Peyer's patch (tissue), 4 donors: ENCODE data around the gene TTC12. TPM values are rescaled to one million over a fixed set of nuclear protein-coding genes. Genes with fewer than 3 reads are reported as not detected.

Experiments
- DNase-seq, 3 donors: peaks; one replicate each; pipeline ENCODE4 v3.0.0-alpha.2; 2017 to 2019
- H3K27ac ChIP-seq, 4 donors: fragments of 200-600 bp; sonication (generic); one replicate each; pipeline ENCODE4 v1.5.1; 2016 to 2019
- H3K27me3 ChIP-seq, 2 donors: fragments of 200-600 bp; sonication (generic); one replicate each; pipeline ENCODE4 v1.5.1; 2019
- H3K36me3 ChIP-seq, 3 donors: fragments of 200-600 bp; sonication (generic); one replicate each; pipeline ENCODE4 v1.5.1; 2016 to 2019
- H3K4me1 ChIP-seq, 4 donors: fragments of 200-600 bp; sonication (generic); one replicate each; pipeline ENCODE4 v1.5.1; 2016 to 2019
- H3K4me3 ChIP-seq, 4 donors: fragments of 200-600 bp; sonication (generic); 1 replicate in 3 of 4; 2 replicates in 1 of 4; pipeline ENCODE4 v1.5.1; 2016 to 2019; ENCODE audit warnings: mild to moderate bottlenecking in 1 of 4
- H3K9me3 ChIP-seq, 4 donors: fragments of 200-600 bp; sonication (generic); one replicate each; pipeline ENCODE4 v1.5.1; 2016 to 2019; ENCODE audit warnings: mild to moderate bottlenecking in 1 of 4
- POLR2A ChIP-seq, 2 donors: fragments of 450-650 bp; IDR thresholded peaks; one replicate each; pipeline ENCODE4 v1.5.1; 2017; ENCODE audit warnings: antibody characterized with exemption in 2 of 2, mild to moderate bottlenecking in 2 of 2, moderate library complexity in 2 of 2
- total RNA-seq, 4 donors: library from RNA; depleted of rRNA; stranded (reverse); fragments of >200 nt; gene quantifications; one replicate each; pipeline ENCODE4 v1.1.0, GENCODE V29; 2016
- TF ChIP-seq, protein P1 (sequence below), 6 experiments: fragments of 450-650 bp in 4 of 6; fragments of 200-600 bp in 2 of 6; sonication (generic) in 1 of 6; IDR thresholded peaks; one replicate each; pipeline ENCODE4 v1.5.1; 2017 to 2019; ENCODE audit warnings: antibody characterized with exemption in 6 of 6, mild to moderate bottlenecking in 3 of 6, moderate library complexity in 1 of 6

The TTC12 gene
- total RNA-seq, 4 donors from 2014 or later: 6.3 to 62.7 (median 19.8) TPM

DNA sequence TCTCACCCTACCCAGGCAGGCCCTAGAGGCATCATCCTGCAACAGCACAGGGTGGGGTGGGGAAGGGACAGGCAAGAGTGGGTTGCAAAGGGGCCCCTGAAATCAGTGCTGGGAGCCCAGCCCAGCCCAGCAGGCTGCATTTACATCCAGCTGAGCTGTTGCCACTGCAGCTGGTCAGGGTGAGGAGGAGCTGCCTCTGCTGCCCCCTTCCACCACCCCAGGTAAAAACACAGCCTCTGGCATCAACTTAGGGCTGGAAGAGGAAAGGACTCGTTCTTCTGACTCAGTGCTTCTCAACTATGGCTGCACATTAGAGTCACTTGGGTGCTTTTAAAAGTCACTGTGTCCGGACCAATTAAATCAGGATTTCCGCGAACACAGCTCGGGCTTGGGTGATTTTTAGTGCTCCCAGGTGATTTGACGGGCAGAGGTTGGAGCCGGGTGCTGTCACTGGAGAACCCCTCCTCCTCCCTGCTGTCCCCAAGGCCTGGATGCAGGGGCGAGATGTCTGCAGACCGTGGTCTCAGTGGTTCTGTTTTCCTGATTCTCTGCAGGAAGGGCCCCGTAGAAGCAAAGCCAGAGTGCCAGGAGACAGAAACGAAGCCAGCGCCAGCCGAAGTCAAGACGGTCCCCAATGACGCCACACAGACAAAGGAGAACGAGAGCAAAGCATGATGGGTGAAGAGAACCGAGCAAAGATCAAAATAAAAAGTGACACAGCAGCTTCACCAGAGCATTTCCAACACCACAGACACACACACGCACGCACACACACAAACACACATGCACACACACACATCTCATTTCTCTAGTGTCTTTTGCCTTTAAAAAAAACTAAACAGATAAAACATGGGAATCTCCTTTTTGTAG, 39.4 kb upstream of the TTC12 start:
- H3K27ac ChIP-seq: no peak overlapping the region
- no peaks in the 10 kb centered on the region for H3K9me3 ChIP-seq
- no peaks in the 10 kb centered on the region for H3K27me3 ChIP-seq
- no peak for DNase-seq
- H3K4me3 ChIP-seq: no peak overlapping the region
- no peak for TF ChIP-seq POLR2A (IDR thresholded peaks at IDR 0.05)
- TF ChIP-seq, protein P1, sequence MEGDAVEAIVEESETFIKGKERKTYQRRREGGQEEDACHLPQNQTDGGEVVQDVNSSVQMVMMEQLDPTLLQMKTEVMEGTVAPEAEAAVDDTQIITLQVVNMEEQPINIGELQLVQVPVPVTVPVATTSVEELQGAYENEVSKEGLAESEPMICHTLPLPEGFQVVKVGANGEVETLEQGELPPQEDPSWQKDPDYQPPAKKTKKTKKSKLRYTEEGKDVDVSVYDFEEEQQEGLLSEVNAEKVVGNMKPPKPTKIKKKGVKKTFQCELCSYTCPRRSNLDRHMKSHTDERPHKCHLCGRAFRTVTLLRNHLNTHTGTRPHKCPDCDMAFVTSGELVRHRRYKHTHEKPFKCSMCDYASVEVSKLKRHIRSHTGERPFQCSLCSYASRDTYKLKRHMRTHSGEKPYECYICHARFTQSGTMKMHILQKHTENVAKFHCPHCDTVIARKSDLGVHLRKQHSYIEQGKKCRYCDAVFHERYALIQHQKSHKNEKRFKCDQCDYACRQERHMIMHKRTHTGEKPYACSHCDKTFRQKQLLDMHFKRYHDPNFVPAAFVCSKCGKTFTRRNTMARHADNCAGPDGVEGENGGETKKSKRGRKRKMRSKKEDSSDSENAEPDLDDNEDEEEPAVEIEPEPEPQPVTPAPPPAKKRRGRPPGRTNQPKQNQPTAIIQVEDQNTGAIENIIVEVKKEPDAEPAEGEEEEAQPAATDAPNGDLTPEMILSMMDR (IDR thresholded peaks at IDR 0.05): no peak
- H3K36me3 ChIP-seq: no peaks in the 10 kb centered on the region
- H3K4me1 ChIP-seq: no peaks in the 10 kb centered on the region

DNA sequence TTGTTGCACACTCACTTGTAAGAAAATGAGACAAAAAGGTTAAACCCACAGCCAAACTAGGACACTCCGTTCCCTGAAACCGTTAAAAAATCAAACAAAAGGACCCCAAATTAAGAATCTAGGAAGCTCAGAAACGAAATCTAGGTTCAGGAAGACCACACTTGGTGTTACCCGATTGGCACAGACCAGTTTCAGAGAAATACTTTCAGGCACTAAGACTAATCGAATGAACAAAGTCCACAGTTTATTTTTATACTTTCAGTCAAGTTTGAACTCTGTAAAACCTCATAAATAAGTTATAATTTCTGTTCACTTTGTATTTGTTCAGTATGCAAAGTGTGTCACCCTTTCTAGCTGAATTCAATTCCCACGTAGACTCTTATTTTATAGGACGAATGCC, 38.8 kb upstream of the TTC12 start:
- Histone ChIP-seq H3K27me3 (no peaks in the 10 kb centered on the region), H3K4me1 (no peaks in the 10 kb centered on the region), H3K27ac (no peak overlapping the region), H3K9me3 (no peaks in the 10 kb centered on the region), H3K4me3 (no peak overlapping the region), H3K36me3 (no peaks in the 10 kb centered on the region)
- no peak for DNase-seq
- TF ChIP-seq, protein P1 (IDR thresholded peaks at IDR 0.05): no peak
- TF ChIP-seq POLR2A (IDR thresholded peaks at IDR 0.05): no peak

DNA sequence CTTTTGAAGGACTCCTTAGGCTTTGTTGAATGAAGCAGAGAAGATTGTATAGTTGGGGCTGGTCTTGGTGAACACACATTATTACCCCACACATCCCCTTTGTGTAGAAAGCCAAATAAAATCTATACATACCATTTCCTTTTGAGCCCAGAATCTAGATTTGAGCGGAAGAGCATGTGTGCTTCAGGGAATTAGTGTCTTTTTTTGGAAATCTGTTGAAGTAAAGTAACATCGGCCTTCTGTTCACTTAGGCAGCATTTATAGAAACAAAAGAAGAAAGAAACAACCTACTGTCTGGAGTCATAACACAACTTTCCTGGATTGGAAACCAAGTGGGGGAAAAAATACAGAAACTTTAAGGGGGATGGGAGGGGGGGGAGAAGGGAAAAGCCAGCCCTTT, 37.9 kb upstream of the TTC12 start:
- Histone ChIP-seq H3K4me1 (no peaks in the 10 kb centered on the region), H3K27me3 (no peaks in the 10 kb centered on the region), H3K27ac (no peak overlapping the region), H3K9me3 (no peaks in the 10 kb centered on the region), H3K4me3 (no peak overlapping the region), H3K36me3 (no peaks in the 10 kb centered on the region)
- TF ChIP-seq POLR2A (IDR thresholded peaks at IDR 0.05): no peak
- TF ChIP-seq, protein P1 (IDR thresholded peaks at IDR 0.05): no peak
- DNase-seq: no peak

DNA sequence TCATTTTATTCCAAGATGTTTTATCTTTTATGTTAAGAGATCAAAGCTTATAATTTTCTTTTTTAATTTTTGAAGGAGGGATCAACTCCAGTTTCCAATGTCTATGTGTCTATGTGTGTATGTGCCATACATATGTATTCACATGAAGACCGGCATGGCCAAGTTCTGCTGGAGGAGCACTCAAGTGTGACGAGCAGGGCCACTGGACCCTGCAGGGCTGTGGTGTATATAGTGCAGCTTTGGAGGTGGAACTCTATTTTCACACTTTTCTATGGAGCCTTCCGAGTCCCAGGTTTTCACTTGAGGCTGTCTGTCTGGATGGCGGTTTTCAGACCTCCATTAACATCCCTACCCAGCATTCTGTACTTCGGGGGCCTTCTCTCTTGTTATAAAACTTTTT, 36.5 kb upstream of the TTC12 start:
- no peak for DNase-seq
- Histone ChIP-seq H3K4me3 (no peak overlapping the region), H3K27me3 (no peaks in the 10 kb centered on the region), H3K27ac (no peak overlapping the region), H3K4me1 (no peaks in the 10 kb centered on the region), H3K36me3 (no peaks in the 10 kb centered on the region), H3K9me3 (no peaks in the 10 kb centered on the region)
- no peak for TF ChIP-seq POLR2A (IDR thresholded peaks at IDR 0.05)
- TF ChIP-seq, protein P1 (IDR thresholded peaks at IDR 0.05): no peak

DNA sequence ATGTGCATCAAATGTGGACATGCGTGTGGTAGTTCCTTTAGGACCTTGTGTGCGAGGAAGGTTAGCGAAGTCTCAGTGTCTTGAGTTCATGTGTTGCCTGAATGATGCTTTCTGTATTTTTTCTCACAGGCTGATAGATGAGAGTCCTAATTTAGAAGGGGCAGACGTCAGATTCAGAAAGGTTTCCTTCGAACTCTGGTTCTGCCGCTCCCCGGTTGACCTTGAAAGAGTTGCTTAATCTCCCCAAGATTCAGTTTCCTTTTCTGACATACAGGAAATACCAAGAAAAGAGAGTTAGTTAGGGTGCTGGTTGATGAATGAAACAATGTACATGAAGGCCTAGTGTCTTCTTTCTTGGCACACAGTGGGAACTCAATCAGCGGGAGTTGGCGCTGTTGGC, 35.9 kb upstream of the TTC12 start:
- TF ChIP-seq, protein P1 (IDR thresholded peaks at IDR 0.05): no peak
- Histone ChIP-seq H3K27ac (no peak overlapping the region), H3K27me3 (no peaks in the 10 kb centered on the region), H3K4me1 (no peaks in the 10 kb centered on the region), H3K4me3 (no peak overlapping the region), H3K36me3 (no peaks in the 10 kb centered on the region), H3K9me3 (no peaks in the 10 kb centered on the region)
- no peak for DNase-seq
